GM18520 (cell line): ENCODE measurements around the gene PCBP3.
"Not testable (repeated sequence)": the region's sequence is repeated elsewhere in the genome, so short reads cannot be mapped to it uniquely, and the experiment has no call there.

Source experiments
- ATAC-seq: cut with Tn5 transposase; IDR thresholded peaks from one replicate; pipeline ENCODE4 v1.9.1; 2021; ENCODE audit not compliant: unreplicated experiment

Gene PCBP3

DNA sequence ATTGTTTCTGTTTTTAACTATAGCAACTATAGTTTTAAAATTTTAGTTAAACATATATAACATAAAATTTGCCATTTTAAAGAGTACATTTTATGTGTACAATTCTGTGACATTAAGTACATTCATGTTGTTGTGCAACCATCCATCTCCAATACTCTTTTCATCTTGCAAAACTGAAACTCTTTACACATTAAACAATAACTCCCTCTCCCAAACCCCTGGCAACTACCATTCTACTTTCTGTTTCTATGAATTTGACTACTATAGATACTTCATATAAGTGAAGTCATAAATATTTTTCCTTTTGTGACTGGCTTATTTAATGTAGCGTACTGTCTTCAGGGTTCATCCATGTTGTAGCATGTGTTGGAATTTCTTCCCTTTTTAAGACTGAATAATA is 25.9 kb downstream of the PCBP3 start:
- ATAC-seq = no peak

GRCh38 chr21:45670731-45671130 is 27.2 kb downstream of the PCBP3 start:
- no peak for ATAC-seq

DNA sequence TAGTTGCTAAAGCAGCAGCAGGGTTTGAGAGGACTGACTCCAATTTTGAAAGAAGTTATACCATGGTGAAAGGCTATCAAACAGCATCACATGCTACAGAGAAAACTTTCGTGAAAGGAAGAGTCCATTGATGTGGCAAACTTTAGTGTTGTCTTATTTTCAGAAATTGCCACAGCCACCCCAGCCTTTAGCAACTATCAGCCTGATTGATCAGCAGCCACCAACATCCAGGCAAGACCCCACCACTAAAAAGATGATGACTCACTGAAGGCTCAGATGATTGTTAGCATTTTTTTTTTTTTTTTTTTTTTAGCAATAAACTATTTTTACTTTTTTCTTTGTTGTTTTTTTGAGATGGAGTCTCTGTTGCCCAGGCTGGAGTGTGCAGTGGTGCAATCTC is 35.3 kb downstream of the PCBP3 start:
- not testable (repeated sequence) for ATAC-seq

- no peak for ATAC-seq
Measured at GRCh38 chr21:45680215-45680614, 36.7 kb downstream of the PCBP3 start.

DNA sequence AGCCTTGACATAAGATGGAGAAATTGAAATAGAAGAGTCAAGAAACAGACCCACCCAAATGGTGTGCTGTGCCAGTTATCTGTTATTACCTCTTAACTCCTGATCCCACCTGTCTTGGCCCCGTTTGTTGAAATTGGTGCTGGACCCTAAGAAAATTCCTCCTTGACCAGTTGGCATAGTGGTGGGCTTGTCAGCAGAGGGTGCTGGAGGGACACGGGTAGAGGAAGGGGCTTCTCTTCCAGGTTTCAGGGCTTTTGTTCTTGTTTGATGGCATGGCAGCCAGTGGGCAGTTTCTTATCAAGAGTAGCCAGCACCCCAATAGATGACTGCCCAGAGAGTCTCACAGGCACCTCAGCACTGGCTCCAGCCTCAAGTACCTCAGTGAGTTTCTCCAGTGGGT is 51.6 kb downstream of the PCBP3 start:
- ATAC-seq = no peak

DNA sequence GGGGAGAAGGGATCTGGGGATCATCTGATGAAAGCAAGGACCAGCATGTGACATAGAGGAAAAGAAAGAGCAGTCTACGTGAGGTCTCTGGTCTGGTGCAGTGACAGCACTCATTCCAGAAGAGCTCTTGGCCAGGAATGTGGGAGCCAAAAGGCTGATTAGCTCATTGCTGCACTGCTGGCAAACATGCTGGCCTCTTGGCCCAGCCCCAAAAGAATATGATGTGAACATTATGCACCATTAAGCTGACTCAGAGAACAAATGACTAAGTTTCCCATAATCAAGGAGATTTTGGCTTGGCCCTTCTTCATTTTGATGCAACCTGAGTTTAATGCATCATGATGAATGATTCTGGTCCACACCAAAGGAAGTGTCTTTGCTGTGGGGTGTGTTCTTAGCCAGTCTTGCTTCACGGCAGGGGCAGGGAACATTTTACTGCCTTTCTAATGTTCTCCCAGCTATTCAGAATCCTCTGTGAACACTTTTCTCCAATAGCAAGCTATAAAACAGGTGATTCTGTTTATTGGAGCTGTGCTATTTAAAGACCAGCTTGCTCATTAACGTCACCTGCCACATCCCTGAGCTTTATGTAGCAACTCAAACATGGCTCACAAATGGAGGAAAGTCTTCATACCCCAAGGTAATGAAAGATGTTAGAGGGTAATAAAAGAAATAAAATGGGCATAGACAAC is 55.1 kb downstream of the PCBP3 start:
- ATAC-seq = no peak

GRCh38 chr21:45699251-45699942 is 55.9 kb downstream of the PCBP3 start:
- ATAC-seq = no peak

DNA sequence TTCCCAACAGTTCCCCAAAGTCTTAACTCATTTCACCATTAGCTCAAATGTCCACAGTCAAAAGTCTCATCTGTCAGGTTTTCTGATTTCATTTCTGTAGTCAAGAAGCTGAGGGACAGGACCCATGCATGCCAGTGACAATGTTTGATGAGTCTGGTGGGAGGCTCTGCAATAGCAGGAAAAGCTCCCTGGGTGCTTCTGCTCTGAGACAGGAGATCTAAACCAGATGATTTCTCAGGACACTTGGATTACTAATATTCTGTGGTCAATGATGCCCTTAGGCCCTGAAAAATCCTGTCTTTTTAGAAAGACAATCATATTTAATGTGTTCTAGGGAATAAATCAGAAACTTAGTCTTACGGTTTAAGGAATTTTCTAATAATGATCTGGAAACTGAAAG is 56.4 kb downstream of the PCBP3 start:
- no peak for ATAC-seq

DNA sequence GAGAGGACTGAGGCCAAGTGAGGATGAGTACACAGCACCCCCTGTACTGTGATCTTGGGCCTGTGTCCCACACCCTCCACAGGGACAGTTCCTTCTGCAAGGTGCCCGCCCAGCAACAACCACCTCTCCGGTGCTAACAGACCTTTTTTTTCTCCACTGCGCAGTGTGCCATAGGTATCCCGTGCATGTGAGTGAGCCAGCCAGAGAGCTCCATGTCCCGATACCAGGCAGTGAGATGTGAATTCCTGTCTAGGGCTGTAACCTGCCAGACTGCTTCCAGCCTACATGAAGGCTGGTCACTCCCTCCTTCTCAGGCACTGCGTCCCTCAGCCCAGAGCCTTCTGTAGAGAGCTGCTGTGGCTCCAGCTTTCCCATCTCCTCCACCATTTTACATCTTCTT is 56.9 kb downstream of the PCBP3 start:
- ATAC-seq = no peak

- ATAC-seq = no peak
Measured at GRCh38 chr21:45704311-45705108, 61.0 kb downstream of the PCBP3 start.

DNA sequence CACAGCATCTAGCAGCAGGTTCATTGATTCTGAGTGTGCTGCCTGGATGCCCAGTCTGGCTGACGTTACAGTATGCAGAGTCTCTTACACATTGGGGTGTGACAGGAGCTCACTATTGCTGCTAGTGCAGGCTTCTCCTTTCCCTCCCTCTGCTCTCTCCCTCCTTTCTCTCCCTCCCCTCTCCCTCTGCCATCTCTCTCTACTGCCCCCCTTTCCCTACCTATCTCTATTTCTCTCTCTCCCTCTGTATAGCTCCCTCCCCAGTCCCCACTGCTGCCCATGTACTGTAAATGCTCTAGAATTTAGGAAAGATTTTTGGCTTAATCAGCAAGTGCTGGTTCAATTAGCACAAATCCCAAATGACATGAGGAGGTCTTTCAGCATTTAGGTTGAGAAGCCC is 62.8 kb downstream of the PCBP3 start:
- no peak for ATAC-seq

- ATAC-seq = no peak
Measured at GRCh38 chr21:45709173-45709572, 65.6 kb downstream of the PCBP3 start.

DNA sequence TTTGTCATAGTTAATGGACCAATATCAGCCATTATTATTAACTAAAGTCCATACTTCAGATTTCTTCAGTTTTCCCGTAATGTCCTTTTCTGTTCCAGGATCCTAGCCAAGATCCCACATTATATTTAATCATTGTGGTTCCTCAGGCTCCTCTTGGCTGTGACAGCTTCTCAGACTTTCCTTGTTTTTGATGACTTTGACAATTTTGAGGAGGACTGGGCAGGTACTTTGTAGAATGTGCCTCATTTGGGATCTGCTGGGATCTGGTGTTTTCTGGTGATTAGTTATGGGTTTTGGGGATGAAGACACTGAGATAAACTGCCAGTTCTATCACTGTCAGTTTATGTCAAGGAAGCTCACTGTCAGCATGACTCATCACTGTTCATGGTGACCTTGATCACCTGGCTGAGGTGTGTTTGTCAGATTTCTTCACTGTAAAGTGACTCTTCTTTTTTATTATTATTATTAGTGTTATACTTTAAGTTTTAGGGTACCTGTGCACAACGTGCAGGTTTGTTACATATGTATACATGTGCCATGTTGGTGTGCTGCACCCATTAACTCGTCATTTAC is 66.3 kb downstream of the PCBP3 start:
- ATAC-seq = no peak

DNA sequence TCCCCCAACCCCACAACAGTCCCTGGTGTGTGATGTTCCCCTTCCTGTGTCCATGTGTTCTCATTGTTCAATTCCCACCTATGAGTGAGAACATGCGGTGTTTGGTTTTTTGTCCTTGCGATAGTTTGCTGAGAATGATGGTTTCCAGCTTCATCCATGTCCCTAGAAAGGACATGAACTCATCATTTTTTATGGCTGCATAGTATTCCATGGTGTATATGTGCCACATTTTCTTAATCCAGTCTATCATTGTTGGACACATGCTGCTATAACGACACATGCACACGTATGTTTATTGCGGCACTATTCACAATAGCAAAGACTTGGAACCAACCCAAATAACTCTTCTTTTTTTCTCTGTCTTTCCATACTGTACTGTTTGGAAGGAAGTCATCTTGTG is 66.8 kb downstream of the PCBP3 start:
- ATAC-seq = not testable (repeated sequence)

- no peak for ATAC-seq
Measured at GRCh38 chr21:45713613-45714012, 70.1 kb downstream of the PCBP3 start.

- no peak for ATAC-seq
Measured at GRCh38 chr21:45715441-45715840, 71.9 kb downstream of the PCBP3 start.

- no peak for ATAC-seq
Measured at GRCh38 chr21:45718413-45718812, 74.9 kb downstream of the PCBP3 start.

DNA sequence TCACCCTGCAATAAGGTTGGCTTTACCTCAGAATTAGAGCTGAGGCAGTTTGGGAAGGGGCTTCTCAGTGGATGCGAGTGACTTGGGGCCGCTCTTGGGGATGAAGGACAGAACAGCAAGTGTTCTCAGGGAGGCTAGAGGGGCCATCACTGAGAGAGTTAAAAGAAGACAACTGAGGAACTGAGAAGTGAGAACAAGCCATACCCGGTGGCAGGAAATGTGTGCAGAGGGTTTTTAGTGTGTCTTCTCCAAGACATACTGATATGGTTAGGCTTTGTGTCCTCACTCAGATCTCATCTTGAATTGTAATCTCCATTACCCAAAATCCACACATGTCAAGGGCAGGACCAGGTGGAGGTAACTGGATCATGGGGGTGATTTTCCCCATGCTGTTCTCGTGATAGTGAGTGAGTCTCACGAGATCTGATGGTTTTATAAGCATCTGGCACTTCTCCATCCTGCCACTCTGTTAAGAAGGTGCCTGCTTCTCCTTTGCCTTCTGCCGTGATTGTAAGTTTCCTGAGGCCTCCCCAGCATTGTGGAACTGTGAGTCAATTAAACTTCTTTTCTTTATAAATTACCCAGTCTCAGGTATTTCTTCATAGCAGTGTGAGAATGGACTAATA is 75.8 kb downstream of the PCBP3 start:
- ATAC-seq = no peak

- not testable (repeated sequence) for ATAC-seq
Measured at GRCh38 chr21:45720204-45720603, 76.7 kb downstream of the PCBP3 start.

DNA sequence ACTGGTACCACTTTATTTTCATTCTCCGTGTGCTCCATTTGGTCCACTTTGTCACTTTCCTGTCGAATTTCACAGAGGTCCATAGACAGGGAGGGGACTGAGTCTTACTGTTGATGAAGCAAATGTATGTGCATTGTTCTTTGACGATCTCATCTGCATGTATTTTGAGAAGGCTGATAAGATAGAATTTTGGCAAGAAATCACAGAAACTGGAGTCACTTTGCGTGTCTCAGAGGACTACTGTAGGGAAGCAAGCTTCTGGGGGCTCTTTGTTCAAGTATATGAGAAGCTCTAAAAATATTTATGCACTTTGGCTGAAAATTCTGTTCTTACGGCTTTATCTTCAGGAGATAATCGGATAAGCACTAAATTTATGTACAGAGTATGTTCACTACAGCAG is 78.1 kb downstream of the PCBP3 start:
- ATAC-seq = no peak
